ENCODE results near the gene WBP1L. TPM values are rescaled to one million over a fixed set of nuclear protein-coding genes. Genes with fewer than 3 reads are reported as not detected.
A peak's percentile ranks its signal among the peaks of the same experiment; 100 is the strongest.

The WBP1L gene
- polyA plus RNA-seq, 10 donors: 33.3 to 51.4 (median 42.2) TPM

DNA sequence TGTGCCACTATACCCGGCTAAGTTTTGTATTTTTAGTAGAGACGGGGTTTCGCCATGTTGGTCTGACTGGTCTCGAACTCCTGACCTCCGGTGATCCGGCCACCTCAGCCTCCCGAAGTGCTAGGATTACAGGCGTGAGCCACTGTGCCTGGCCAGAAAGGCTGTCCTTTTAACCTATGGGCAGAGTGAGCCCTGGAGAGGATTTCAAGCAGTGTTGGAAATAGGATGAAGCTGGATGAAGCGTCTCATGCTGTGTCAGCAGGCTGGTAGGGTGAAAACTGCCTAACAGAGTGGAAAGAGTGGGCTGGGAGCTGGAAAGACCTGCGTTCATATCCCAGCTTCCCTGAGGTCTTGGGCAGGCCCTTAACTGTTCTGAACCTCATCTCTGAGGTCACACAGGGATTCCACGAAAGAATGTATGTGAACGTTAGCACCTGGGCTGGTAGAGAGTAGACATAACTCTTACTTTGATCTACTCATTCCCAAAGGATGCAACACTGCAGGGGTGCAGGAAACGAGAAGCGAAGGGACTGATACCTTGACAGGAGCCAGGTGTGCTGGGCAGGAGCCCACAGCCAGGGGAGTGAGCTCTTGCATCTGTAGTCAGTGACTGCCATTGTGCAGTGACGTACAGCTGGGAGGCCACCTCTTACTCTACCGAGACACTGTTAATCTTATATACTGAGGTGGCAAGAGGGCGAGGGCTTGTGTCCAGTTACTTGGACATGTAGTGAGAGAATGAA lies 34.1 kb downstream of the WBP1L start:
- no peak for DNase-seq

- DNase-seq: no peak
Observed at GRCh38 chr10:102778781-102779180, 35.0 kb downstream of the WBP1L start.

GRCh38 chr10:102779680-102780526 lies 36.2 kb downstream of the WBP1L start:
- DNase-seq: no peak

DNA sequence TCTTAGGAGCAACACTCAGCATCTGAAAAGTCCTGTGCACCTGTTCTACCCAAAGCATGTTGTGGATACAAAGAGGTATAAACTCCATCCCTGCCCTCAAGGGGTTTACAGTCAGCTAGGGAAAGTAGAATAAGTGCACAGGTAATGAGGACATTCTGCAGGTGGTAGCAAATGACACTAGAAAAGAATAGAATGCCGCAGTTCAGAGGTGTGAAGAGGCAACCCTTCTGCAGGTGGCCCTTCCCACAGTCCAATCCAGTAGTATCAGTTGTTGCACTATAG lies 36.7 kb downstream of the WBP1L start:
- DNase-seq: no peak

- peak in 1 of 3 donors; percentile 66 for DNase-seq
Observed at GRCh38 chr10:102781090-102781920, 37.6 kb downstream of the WBP1L start.

DNA sequence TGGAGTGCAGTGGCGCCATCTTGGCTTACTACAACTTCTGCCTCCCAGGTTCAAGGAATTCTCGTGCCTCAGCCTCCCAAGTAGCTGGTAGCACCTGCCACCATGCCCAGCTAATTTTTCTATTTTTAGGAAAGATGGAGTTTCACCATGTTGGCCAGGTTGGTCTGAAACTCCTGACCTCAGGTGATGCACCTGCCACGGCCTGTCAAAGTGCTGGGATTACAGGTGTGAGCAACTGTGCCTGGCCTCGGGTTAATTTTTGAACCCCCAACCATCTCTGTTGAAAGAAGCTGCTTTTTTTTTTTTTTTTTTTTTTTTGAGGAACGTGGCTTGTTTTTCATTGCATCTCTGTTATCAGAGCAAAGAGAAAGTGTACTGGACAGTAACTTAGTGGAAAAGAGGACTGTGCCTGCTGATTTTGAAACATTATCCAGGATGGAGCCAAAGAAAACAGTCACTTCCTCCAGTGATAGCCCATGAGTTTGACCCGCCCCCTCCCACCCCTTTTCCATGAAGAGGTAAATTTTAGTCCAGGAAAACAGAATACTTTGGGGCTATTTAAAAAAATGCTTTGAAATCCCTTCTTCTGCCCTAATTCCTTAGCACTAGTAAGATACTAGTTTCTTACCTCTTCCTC lies 38.3 kb downstream of the WBP1L start:
- DNase-seq: no peak

DNA sequence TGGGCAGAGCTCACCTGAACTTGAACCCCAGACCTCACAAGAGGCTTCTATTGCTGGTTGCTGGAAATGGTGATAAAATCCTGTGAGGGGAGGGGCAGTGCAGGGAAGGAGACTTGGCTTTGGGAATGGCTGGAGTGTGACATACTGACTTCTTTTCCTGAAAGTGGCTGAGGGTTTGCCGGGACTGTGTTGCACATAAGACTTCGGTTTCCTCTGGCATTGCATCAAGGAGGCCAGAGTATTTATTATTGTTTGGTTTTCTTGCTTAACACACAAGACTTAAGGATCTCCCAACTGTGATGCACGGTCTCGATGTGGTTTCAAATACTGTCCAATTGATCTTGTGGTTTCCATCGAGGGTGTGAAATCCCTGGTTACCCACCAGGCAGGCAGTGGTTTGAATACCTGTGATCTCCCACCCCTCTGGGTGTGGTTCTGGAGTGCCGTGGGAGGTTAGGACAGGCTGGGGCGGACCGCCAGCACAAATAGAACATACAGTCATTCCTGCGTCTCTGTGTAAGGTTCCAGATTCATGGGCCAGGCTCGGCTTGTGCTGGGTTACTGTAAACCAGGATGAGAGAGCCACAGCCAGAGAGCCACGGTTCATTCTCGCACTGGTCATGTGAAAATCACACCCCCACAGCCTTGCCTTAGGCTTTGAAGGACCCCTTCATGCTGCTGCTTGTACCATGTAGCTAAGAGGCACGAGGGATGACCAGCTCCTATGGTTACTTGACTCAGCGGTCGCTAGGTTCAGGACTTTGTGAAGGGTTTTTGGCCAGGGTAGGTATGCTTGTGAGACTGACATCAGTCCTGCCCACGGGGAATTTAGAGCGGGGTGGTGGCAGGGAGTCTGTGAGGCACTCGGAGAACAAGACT lies 39.2 kb downstream of the WBP1L start:
- peak in 1 of 3 donors; percentile 68 for DNase-seq

DNA sequence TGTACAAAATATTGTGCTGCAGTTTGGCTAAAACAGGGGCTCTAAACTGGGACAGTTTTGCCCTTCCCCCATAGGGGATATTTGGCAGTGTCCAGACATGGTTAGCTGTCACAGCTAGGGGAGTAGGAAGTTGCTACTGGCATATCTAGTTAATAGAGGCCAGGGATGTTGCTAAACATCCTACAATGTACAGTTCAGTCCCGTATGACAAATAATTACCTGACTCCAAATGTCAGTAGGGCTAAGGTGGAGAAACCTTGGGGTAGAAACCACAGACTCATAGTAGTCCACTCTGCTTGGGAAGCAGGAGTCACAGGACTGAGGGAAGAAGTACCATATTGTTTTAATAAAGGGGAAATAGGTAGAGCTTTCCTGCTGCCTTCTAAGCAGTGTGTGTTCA lies 39.8 kb downstream of the WBP1L start:
- no peak for DNase-seq

GRCh38 chr10:102785818-102786217 lies 42.1 kb downstream of the WBP1L start:
- DNase-seq: peak in 1 of 3 donors; percentile 77

GRCh38 chr10:102791754-102792395 lies 48.1 kb downstream of the WBP1L start:
- no peak for DNase-seq

- DNase-seq: peak in 1 of 3 donors; percentile 29
Observed at GRCh38 chr10:102795453-102796406, 52.0 kb downstream of the WBP1L start.

DNA sequence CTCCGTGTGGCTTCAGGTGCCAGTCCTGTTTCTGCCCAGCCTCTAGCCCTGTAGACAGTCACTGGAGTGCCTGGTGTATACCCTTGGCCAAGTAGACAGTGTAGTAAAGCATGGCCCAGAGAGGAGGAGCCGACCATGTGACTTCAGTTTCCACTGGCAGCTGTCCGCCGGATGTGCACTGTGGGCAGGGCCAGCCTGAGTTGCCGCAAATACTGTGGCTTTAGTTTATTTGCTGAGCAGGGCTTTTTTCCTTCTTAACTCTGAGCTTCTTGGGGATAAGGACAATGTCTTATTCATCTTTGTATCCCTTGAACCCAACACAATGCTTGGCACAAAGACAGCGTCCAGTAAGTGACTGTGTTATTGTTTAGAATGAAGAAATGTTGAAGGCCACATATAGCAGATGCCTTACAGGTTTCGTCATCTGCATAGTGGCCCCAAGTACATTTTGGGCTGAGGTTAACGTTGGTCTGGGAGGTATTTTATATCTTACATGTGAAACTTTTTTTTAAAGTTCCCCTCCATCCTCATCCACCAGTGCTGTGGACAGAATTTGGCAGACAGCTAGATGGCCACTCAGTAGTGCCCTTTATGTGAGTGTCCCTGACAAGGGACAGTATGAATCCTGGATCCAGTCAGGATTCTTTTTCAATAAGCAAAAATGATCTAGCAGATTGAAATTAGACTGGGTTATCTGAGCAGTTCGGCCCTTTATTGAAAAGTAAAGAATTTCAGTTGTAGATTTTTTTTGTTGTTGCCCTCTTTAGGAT lies 52.8 kb downstream of the WBP1L start:
- DNase-seq: peak; percentile 74 to 91 (median 84)

DNA sequence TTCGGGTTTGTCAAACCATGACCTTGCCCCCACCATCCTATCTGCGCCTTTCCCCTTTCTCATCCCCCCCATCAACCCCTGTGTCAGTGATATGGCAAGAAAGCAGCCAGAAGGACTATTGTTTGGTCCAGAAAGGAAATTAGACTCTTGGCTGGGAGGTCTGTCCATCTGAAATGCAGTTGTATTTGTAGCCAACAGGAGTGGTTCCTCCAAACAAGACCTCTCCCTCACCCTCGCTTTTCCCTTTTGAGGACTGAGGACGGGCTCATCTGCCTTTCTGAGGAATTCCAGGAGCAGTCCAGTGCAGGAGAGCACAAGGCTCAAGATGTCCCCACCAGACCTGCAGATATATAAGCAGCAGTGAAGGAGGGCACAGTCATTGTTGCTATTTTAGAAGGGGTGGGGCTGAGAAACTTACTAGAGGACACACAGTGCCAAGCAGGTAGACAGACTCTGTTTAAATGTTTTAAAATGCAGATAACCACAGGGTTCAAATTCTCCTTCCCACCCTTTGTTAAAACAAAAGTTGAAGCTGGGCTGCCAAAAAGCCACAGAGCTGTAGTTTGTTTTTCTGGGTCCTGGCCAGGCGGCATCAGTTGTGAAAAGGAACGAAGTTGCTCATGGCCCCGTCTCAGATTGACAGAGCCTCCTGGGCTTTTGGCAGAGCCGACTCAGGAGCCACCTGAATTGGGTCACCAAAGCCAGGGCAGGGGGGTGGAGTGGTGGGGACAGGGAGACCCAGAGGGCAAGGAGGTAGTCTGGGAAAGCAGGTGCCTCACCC lies 56.1 kb downstream of the WBP1L start:
- DNase-seq: peak in 1 of 3 donors; percentile 56

GRCh38 chr10:102800611-102801335 lies 57.0 kb downstream of the WBP1L start:
- peak in 1 of 3 donors; percentile 44 for DNase-seq

DNA sequence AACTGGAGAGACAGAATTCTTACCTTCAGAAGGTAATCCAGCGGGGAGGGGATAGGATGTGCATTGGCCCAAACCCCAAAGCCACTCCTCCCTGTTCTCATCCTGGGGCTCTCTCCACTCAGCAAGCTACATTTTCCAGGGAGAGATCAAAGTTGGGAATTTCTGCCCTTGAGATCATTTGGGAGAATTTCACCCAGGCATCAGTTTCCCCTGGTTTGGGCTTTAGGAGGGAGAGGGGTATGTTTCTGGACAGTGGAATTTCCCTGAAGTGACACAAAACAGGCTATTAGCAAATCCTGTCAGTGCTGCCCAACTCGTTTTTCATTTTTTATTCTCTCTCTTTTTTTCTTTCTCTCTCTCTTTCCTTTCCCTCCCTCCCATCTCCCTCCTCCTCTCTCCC lies 57.7 kb downstream of the WBP1L start:
- peak in 1 of 3 donors; percentile 37 for DNase-seq

DNA sequence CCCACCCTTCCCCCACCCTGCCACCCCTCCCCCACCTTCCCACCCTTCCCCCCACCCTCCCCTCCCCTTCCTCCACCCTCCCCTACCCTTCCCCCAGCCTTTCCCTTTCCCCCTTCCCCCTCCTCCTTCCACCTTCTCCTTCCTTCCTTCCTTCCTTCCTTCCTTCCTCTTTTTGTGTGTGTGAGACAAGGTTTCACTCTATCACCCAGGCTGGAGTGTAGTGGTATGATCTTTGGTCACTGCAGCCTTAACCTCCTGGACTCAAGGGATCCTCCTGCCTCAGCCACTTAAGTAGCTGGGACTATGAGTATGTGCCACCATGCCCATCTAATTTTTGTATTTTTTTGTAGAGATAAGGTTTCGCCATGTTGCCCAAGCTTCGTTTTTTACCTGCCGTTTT lies 58.2 kb downstream of the WBP1L start:
- no peak for DNase-seq

All from muscle of back (tissue), 11 donors.